Effector memory CD8-positive, alpha-beta T cell (primary cell): ENCODE data around the gene GABRB3.

Experiments
- ATAC-seq: fragments of 150-1000 bp; cut with Tn5 transposase; replicated peaks from 2 replicates; pipeline ENCODE4 v1.10.0; 2021; ENCODE audit warnings: mild to moderate bottlenecking, moderate library complexity
- DNase-seq, 3 experiments: peaks; one replicate each; pipeline ENCODE4 v3.0.0; 2021
- H3K27ac Mint-ChIP-seq, 2 donors: one replicate each; pipeline ENCODE4 v1.8.0; 2022; ENCODE audit warnings: mild to moderate bottlenecking in 2 of 2, mixed read lengths in 2 of 2, moderate library complexity in 2 of 2
- H3K27me3 Mint-ChIP-seq, 2 donors: one replicate each; pipeline ENCODE4 v1.8.0; 2022; ENCODE audit warnings: mixed read lengths in 2 of 2
- H3K36me3 Mint-ChIP-seq: one replicate; pipeline ENCODE4 v1.8.0; 2022; ENCODE audit warnings: mild to moderate bottlenecking, moderate library complexity, mixed read lengths; ENCODE audit not compliant: insufficient read depth
- H3K4me1 Mint-ChIP-seq, 2 donors: one replicate each; pipeline ENCODE4 v1.8.0; 2022; ENCODE audit warnings: low read depth in 2 of 2, mixed read lengths in 2 of 2
- H3K4me3 Mint-ChIP-seq, 2 donors: one replicate each; pipeline ENCODE4 v1.8.0; 2022; ENCODE audit warnings: mild to moderate bottlenecking in 2 of 2, mixed read lengths in 2 of 2, moderate library complexity in 2 of 2
- H3K9me3 Mint-ChIP-seq, 2 donors: one replicate each; pipeline ENCODE4 v1.8.0; 2022; ENCODE audit warnings: mixed read lengths in 2 of 2

The GABRB3 gene

GRCh38 chr15:26572602-26573350 is 200.1 kb downstream of the GABRB3 start:
- Mint-ChIP-seq H3K4me3 (no peak overlapping the region), H3K9me3 (peaks cover 11 to 12% of the 10 kb centered on the region in 2 donors), H3K36me3 (peaks cover 5% of the 10 kb centered on the region), H3K27me3 (no peaks in the 10 kb centered on the region), H3K4me1 (no peaks in the 10 kb centered on the region), H3K27ac (no peak overlapping the region)
- DNase-seq (no peak), ATAC-seq (no peak)

DNA sequence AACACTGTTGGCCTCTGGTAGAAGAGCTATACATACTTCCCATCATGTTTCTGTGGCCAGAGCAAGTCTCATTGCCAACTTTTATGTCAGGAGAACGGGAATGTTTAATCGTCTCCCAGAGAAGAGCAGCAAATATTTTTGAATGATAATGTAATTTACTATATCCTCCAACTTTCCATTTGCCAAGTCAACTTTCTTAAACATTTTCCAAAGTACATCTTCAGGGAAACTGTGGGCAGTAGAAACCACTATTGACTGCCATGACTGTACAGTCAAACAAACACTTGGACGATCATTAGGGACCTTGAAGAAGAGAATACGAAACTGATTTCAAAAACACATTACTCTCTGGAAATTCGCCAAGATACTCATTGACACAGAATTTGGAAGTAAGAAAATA is 201.5 kb downstream of the GABRB3 start:
- Mint-ChIP-seq H3K27ac (no peak overlapping the region), H3K9me3 (peaks cover 3 to 8% of the 10 kb centered on the region in 2 donors), H3K4me3 (no peak overlapping the region), H3K36me3 (peaks cover 5% of the 10 kb centered on the region), H3K4me1 (no peaks in the 10 kb centered on the region), H3K27me3 (no peaks in the 10 kb centered on the region)
- ATAC-seq (no peak), DNase-seq (no peak)

GRCh38 chr15:26565542-26565941 is 207.3 kb downstream of the GABRB3 start:
- DNase-seq = no peak
- H3K27ac Mint-ChIP-seq = no peak overlapping the region
- H3K4me1 Mint-ChIP-seq = no peaks in the 10 kb centered on the region
- H3K27me3 Mint-ChIP-seq = no peaks in the 10 kb centered on the region
- H3K4me3 Mint-ChIP-seq = no peak overlapping the region
- H3K36me3 Mint-ChIP-seq = peaks cover 4% of the 10 kb centered on the region
- H3K9me3 Mint-ChIP-seq = peaks cover 0 to 7% of the 10 kb centered on the region in 2 donors
- ATAC-seq = no peak

GRCh38 chr15:26564361-26564760 is 208.5 kb downstream of the GABRB3 start:
- Mint-ChIP-seq H3K27ac (no peak overlapping the region), H3K36me3 (no peaks in the 10 kb centered on the region), H3K27me3 (no peaks in the 10 kb centered on the region), H3K4me1 (no peaks in the 10 kb centered on the region), H3K4me3 (no peak overlapping the region), H3K9me3 (peaks cover 0 to 5% of the 10 kb centered on the region in 2 donors)
- ATAC-seq (no peak), DNase-seq (no peak)

DNA sequence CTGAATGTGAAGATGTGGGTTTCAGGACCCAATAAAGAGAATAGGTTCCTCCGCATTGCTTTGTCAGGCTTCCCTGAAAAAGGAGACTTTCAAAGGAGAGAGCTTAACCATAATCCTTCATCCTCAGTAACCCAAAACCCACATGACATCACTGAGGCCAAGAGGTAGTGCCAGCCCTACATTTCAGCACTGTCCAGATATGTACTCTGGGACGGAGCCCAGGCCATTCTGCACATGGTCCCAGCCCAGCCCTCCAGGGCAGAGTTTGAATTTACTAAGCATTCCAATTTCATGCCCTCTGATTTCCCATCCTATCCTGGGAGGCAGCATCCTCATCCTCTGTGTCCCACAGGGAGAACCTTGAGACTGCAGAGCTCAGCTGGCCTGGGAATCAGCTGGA is 210.5 kb downstream of the GABRB3 start:
- H3K4me3 Mint-ChIP-seq = no peak overlapping the region
- H3K4me1 Mint-ChIP-seq = no peaks in the 10 kb centered on the region
- DNase-seq = no peak
- H3K27me3 Mint-ChIP-seq = no peaks in the 10 kb centered on the region
- no peak overlapping the region for H3K27ac Mint-ChIP-seq
- H3K9me3 Mint-ChIP-seq = peaks cover 0 to 3% of the 10 kb centered on the region in 2 donors
- ATAC-seq = no peak
- no peaks in the 10 kb centered on the region for H3K36me3 Mint-ChIP-seq

- Mint-ChIP-seq H3K4me3 (no peak overlapping the region), H3K27ac (no peak overlapping the region), H3K36me3 (no peaks in the 10 kb centered on the region), H3K27me3 (no peaks in the 10 kb centered on the region), H3K9me3 (peaks cover 0 to 3% of the 10 kb centered on the region in 2 donors), H3K4me1 (no peaks in the 10 kb centered on the region)
- ATAC-seq (no peak), DNase-seq (no peak)
Observed at GRCh38 chr15:26561896-26562295, 211.0 kb downstream of the GABRB3 start.

DNA sequence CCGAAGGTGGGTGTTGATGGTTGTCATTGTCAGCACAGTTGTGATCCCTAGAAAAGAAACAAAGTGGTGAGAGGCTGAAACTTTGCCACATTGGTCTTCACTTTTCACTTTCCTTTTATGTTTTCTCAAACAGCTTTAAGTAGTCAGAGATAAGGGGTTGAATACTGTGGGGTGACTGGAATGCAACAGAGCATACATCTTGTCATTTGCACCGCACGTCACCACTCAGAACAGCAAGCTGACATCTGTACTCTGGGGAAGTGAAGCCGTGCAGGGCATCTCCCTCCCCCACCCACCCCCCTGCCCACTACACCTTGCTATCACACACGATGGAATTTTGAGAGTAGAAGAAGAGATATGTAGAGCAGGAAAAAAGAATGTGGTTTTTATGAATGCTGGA is 211.7 kb downstream of the GABRB3 start:
- ATAC-seq (no peak), DNase-seq (no peak)
- Mint-ChIP-seq H3K36me3 (no peaks in the 10 kb centered on the region), H3K4me1 (no peaks in the 10 kb centered on the region), H3K27ac (no peak overlapping the region), H3K9me3 (peaks cover 0 to 6% of the 10 kb centered on the region in 2 donors), H3K27me3 (no peaks in the 10 kb centered on the region), H3K4me3 (no peak overlapping the region)

- Mint-ChIP-seq H3K9me3 (peaks cover 10 to 11% of the 10 kb centered on the region in 2 donors), H3K27me3 (no peaks in the 10 kb centered on the region)
Observed at GRCh38 chr15:26555898-26556297, 217.0 kb downstream of the GABRB3 start.

GRCh38 chr15:26551473-26551872 is 221.4 kb downstream of the GABRB3 start:
- no peaks in the 10 kb centered on the region for H3K36me3 Mint-ChIP-seq
- no peaks in the 10 kb centered on the region for H3K4me1 Mint-ChIP-seq
- ATAC-seq (no peak), DNase-seq (no peak)
- H3K27ac Mint-ChIP-seq = no peak overlapping the region
- H3K9me3 Mint-ChIP-seq = peaks cover 12 to 17% of the 10 kb centered on the region in 2 donors
- no peak overlapping the region for H3K4me3 Mint-ChIP-seq
- no peaks in the 10 kb centered on the region for H3K27me3 Mint-ChIP-seq

More at GRCh38 chr15:26555898-26556297, 217.0 kb downstream of the GABRB3 start:
- H3K4me3 Mint-ChIP-seq = no peak overlapping the region
- no peaks in the 10 kb centered on the region for H3K4me1 Mint-ChIP-seq
- DNase-seq (no peak), ATAC-seq (no peak)
- H3K27ac Mint-ChIP-seq = no peak overlapping the region
- H3K36me3 Mint-ChIP-seq = no peaks in the 10 kb centered on the region

GRCh38 chr15:26550880-26551279 is 222.0 kb downstream of the GABRB3 start:
- Mint-ChIP-seq H3K27me3 (no peaks in the 10 kb centered on the region), H3K27ac (no peak overlapping the region), H3K9me3 (peaks cover 10 to 17% of the 10 kb centered on the region in 2 donors), H3K4me3 (no peak overlapping the region), H3K4me1 (no peaks in the 10 kb centered on the region), H3K36me3 (no peaks in the 10 kb centered on the region)
- ATAC-seq (no peak), DNase-seq (no peak)

DNA sequence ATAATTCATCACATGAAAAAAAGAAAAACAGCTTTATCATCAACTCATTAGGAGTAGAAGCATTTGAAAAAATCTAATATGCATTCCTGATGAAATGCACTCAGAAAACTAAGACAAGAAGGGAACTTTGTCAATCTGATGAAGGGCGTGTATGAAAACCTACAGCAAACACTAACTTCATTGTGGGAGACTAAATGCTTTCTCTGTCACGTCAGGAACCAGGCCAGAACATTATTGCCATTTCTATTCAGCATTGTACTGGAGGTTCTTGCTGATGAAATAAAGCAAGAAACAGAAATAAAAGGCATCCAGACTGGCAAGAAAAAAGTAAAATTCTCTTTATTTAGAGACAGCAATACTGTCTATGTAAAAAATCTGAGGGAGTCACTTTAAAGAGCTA is 235.2 kb downstream of the GABRB3 start:
- Mint-ChIP-seq H3K4me3 (no peak overlapping the region), H3K27ac (no peak overlapping the region), H3K9me3 (peaks cover 6 to 16% of the 10 kb centered on the region in 2 donors), H3K27me3 (no peaks in the 10 kb centered on the region), H3K36me3 (no peaks in the 10 kb centered on the region), H3K4me1 (no peaks in the 10 kb centered on the region)
- DNase-seq (no peak), ATAC-seq (no peak)

- ATAC-seq (no peak), DNase-seq (no peak)
- Mint-ChIP-seq H3K27ac (no peak overlapping the region), H3K36me3 (no peaks in the 10 kb centered on the region), H3K4me1 (no peaks in the 10 kb centered on the region), H3K4me3 (no peak overlapping the region), H3K9me3 (peaks cover 8 to 16% of the 10 kb centered on the region in 2 donors), H3K27me3 (no peaks in the 10 kb centered on the region)
Observed at GRCh38 chr15:26531489-26531888, 241.4 kb downstream of the GABRB3 start.

GRCh38 chr15:26525096-26525495 is 247.8 kb downstream of the GABRB3 start:
- no peaks in the 10 kb centered on the region for H3K4me1 Mint-ChIP-seq
- DNase-seq (no peak), ATAC-seq (no peak)
- no peak overlapping the region for H3K4me3 Mint-ChIP-seq
- peaks cover 9 to 13% of the 10 kb centered on the region in 2 donors for H3K9me3 Mint-ChIP-seq
- no peaks in the 10 kb centered on the region for H3K27me3 Mint-ChIP-seq
- H3K27ac Mint-ChIP-seq = no peak overlapping the region
- no peaks in the 10 kb centered on the region for H3K36me3 Mint-ChIP-seq

- Mint-ChIP-seq H3K36me3 (no peaks in the 10 kb centered on the region), H3K9me3 (peaks cover 7 to 10% of the 10 kb centered on the region in 2 donors), H3K27ac (no peak overlapping the region), H3K4me1 (no peaks in the 10 kb centered on the region), H3K4me3 (no peak overlapping the region), H3K27me3 (no peaks in the 10 kb centered on the region)
- ATAC-seq (no peak), DNase-seq (no peak)
Observed at GRCh38 chr15:26521691-26522198, 251.1 kb downstream of the GABRB3 start.
